HG03039 (cell line): ENCODE data around the gene EVX2.

ENCODE experiments used
- ATAC-seq: cut with Tn5 transposase; IDR thresholded peaks from one replicate; pipeline ENCODE4 v1.9.1; 2021; ENCODE audit warnings: mild to moderate bottlenecking, moderate library complexity; ENCODE audit not compliant: unreplicated experiment

EVX2 gene

GRCh38 chr2:176107731-176108181 is 24.0 kb upstream of the EVX2 start:
- no peak for ATAC-seq

- ATAC-seq, result no peak
Observed at GRCh38 chr2:176106581-176107539, 23.1 kb upstream of the EVX2 start, which contains the start of gene HOXD11. Gene HOXD11, plus strand, starts transcription at chr2:176107280. Its CDS starts 76 bp downstream, at chr2:176107356.

DNA sequence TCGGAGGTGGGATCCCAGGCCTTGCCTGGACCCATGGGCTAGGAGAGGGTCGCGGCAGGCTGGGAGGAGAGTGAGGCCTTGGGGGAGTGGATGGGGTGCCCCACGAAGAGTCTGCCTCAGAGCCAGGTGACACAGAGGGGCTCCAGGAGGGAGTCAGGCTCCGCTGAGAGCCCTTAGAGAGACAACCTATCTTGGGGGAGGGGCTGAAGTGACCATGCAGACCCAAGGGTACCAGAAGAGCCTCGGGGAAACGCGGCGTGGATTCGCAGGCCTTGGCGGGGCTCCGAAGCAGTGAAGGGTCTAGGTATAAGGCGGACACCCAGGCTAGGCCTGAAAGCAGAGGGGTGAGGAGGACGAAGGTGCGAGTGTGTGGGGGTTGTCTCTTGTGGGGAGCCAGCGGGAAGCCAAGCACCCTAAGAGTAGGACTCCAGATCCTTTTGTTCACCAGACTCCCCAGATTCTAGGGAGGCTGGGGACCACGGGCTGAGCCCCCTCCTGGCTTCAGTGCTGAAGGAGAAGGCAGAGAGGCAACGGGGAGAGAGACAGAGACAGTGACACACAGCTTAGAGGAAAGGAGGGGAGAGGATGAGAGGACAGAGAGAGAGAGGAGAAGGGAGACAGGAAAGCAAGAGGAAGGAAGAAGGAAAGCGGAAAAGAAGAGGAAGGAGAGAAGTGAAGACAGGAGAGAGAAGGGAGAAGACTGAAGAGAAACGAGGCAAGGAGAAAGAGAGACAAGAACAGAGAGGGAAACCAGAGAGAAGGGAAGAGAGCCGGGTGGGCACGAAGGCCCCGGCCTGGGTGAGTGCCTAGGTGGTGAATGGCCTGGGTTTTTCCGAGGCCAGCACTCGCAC is 22.2 kb upstream of the EVX2 start:
- ATAC-seq, result no peak

DNA sequence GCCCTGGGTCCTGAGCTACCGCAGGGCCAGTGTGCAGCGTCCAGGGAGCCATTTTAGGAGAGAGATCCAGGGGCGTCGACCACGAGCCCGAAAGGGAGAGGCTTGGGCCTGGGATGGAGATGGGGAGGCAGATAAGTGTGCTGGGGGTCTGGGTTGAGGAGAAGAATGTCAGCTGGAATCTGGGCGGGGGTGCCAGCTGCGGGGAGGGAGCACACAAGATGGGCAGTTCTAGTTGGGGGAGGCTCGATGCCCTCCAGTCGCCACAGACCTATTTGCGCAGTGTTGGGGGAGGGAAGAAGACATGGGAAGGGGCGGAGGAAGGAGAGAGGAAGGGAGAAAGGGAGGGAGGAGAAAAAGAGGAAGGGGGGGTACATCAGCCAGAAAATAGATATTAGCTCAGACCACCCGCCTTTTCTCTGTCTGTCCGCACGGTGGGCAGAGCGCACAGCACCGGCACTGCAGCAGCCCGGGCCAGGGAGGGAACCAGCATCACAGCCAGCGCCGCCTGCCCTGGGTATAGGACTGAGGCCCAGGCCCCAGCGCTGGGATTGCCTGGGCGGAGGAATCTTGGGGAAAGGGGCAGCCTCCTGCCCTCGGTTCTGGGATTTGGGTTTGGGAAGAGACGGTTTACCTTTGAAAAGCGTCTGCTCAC is 21.4 kb upstream of the EVX2 start:
- no peak for ATAC-seq

DNA sequence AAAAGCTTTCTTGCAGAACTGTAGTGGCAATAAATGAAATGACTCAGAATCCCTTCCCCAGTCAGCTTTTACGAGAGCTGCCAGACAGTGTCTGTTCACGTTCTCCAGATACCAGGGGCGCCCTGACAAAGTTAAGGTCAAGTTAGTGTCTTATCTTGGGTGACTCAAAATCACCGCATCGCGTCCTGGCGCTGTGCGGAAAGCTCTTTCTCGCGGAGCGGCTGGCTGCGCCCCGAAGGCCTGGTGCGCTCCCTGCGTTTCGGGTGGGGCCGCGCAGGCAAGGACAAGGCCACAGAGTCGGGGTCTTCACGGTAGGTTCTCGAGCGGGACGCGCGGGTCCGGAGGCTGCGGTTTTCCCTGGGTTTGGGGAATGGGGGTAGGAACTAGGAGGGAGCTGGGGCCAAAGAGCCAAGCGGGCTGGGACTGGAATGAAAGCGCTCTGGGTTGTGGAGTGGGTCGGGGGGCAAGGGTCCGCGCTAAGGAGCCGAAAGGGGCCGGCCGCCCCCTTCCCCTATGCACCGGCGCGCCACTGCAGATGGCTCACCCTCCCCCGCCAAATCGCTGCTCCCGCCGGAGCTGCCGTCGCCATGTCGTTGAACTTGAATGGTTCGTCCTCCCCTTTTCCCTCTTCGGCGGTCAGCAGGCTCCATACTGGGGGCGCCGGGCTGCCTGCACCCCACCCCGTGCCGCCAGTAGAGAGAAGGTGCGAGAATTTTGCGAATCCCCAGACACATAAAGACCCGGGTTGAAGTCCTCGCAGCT is 20.7 kb upstream of the EVX2 start:
- no peak for ATAC-seq

DNA sequence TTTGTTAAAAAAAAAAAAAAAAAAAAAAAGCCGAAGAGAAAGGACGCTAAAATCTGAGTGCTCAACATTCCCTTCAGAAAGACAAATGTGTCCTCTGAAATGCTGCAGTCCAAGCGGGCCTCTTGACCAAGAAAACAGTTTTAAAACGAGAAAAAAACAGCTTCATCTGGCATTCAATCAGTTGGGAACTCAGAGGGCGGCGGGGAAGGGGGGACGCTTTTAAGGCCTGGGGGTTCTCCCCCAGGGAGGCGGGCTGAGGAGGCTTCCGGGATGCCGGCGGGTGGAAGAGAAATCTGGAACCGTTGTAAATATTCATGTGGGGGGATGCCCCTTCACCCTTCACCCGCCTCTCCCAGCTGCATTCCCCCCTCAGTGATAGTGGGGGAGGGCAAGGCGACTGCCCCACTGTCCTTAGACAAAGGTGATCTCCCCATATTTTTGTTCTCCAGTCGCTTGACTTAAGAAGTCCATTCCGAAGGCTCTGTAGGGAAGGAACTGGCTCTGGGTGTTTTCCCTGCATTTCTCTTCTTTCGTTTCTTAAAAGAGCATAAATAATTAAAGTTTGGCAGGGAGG is 20.1 kb upstream of the EVX2 start:
- no peak for ATAC-seq

GRCh38 chr2:176103194-176103593 is 19.4 kb upstream of the EVX2 start:
- no peak for ATAC-seq

- no peak for ATAC-seq
Observed at GRCh38 chr2:176102309-176102866, 18.6 kb upstream of the EVX2 start.

DNA sequence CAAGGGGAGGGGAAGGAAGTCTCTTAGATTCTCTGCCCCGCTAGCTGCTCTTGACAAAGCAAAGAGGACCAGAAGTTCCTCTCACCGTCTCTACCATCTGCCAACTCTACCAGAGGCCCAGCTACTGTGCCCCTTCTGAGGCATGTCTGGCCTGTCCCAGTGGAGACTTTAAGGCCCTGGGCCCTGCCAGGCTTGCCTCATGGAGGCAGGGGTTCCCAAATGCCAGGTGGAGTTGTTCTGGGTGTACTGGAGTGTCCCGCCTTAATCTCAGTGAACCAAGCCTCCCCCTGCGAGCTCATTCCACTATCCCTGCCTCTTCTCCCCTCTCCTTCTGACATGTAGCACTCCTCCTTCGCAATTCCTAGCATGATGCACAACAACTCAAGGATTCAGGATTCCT is 18.1 kb upstream of the EVX2 start:
- ATAC-seq, result no peak

GRCh38 chr2:176101216-176101830 is 17.6 kb upstream of the EVX2 start:
- no peak for ATAC-seq

- no peak for ATAC-seq
Observed at GRCh38 chr2:176100547-176101140, 16.9 kb upstream of the EVX2 start.

DNA sequence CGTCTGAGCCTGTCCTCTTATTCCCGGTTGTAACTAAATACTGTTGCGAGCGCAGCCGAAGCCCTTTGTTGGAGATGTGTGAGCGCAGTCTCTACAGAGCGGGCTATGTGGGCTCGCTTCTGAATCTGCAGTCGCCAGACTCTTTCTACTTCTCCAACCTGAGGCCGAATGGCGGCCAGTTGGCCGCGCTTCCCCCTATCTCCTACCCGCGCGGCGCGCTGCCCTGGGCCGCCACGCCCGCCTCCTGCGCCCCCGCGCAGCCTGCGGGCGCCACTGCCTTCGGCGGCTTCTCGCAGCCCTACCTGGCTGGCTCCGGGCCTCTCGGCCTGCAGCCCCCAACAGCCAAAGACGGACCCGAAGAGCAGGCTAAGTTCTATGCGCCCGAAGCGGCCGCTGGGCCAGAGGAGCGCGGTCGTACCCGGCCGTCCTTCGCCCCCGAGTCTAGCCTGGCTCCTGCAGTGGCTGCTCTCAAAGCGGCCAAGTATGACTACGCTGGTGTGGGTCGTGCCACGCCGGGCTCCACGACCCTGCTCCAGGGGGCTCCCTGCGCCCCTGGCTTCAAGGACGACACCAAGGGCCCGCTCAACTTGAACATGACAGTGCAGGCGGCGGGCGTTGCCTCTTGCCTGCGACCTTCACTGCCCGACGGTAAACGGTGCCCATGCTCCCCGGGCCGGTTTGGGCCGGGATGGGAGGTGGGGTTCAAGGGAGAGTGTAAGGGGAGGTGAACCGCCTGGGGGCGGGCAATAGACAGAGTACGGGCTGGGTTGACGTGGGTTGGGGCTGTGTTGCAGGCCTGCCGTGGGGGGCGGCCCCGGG is 16.2 kb upstream of the EVX2 start, which contains the start of gene HOXD12:
TSS of gene HOXD12 (plus strand) at position 68 of the 819 bp plus-strand sequence. CDS start at position 75, 7 bp downstream.
- ATAC-seq, result no peak

DNA sequence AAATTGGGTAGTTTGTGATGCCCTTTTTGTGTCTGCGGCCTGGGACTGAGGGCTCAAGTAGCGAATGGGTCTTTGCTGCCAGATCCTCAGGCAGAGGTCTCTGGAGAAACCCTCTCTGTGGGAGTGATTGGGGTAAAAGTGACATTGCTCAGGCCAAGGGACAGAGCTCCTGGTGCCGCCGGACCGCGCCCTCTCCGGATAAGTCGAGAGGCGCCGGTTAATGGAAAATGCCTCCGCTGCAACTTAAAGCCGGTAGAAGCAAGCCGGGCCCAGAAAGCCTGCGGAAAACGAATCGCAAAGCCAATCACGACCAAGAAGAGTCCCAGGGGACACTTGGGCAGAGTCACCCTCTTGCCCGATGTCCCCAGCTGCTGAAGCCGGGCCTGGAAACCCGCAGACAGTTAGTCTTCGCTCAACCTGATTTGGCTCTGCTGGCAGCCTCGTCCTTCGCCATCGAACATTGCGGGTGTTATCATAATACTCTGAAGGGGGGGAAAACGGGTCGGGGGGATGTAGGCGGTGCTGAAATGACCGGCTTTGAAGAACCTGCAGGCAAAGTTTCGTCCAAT is 15.5 kb upstream of the EVX2 start:
- ATAC-seq, result no peak

GRCh38 chr2:176098366-176099158 is 14.8 kb upstream of the EVX2 start:
- ATAC-seq, result no peak

DNA sequence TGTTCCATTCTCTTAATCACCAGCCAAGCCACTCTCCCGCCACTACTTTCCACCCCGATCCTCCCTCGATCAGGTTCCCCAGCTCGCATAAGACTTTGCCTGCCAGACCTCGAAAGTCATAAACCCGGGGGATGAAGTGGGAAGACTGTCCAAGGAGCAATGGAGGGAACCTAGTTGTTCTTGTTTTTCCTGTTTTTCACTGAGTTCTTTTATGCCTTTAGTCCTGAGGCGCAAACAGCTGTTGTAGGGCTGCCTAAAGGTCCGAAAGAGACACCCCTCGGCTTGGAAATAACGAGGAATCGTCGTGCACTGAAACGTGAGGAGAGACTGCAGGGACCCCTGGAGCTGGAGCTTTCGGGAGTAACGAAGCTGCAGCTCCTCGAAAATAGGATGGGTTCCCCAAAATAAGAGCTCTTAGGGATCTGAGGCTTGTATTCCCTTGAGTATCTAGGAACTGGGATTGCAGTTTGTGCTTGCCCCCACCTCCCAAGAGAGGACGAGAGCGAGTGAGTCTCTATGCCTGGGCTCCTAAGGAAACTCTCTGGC is 14.1 kb upstream of the EVX2 start:
- no peak for ATAC-seq
